ENCODE data around the gene PTHLH. TPM values are rescaled to one million over a fixed set of nuclear protein-coding genes. Genes with fewer than 3 reads are reported as not detected.

Gene PTHLH
- total and polyA plus RNA-seq, 10 of the 15 experiments (the other 5 are each of a cell fraction or from before 2014, with no cell fraction given): 0.08 to 0.12 TPM; not detected in 8

DNA sequence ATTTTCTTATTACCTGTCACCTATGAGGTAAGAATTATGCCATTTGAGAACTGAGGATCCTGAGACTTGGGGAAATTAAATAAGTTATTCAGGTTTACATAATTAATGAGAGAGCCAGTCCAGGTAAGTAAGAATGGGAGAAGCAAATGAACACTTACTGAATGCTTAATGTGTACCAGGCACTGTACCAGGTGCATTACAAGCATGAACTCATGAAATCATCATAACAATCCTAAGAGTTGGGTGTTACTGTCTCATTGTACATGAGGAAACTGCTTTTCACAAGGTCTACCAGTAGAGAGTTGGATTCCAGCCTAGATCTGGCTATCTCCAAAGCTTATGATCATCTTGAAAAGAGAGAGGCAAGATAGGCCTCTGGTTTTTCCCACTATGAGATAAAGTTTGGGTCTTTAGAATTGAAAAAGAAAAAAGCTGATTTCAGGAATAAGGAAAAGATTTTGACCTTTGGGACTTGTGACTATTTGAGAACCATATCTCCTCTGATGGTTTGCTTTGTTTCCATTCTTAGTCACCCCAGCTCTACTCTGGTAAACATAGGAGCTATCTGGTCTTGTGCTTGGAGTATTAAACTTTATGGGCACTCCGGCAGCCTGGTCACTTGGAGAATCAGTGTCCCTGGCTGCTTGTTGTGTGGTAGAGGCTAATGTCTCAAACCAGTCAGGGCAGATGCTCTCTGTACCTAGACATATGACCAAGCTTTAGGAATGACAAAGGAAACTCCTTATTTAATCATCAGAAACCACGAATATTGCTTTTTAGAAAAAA lies 48.0 kb downstream of the PTHLH start:
- H4K20me1 ChIP-seq (ENCODE audit: control insufficient read depth, insufficient read depth): no peaks in the 10 kb centered on the region
- no peaks in the 10 kb centered on the region for H3K36me3 ChIP-seq (ENCODE audit: control insufficient read depth in 2 of 2, insufficient read depth in 2 of 2, low read length in 1 of 2)
- ChIA-PET RAD21 (ENCODE audit: unreplicated experiment) (no interaction called here), POLR2A (no interaction called here), SMC1A (ENCODE audit: uncharacterized antibody, unreplicated experiment) (interaction anchor here (1.2 kb wide), 1 partner anchor 11 kb away, joined by 3 read pairs; no protein-coding TSS in a partner anchor), CTCF (interaction anchor here (0.7 to 1.1 kb wide), 2 partner anchors 16 to 251 kb away, joined by 3 read pairs; no protein-coding TSS in a partner anchor)
- no peak overlapping the region for H3K27ac ChIP-seq (ENCODE audit: control insufficient read depth, insufficient read depth)
- no peak for ATAC-seq
- DNase-seq (ENCODE audit: low read depth, low spot score): no peak
- intact Hi-C loops (cut with micrococcal nuclease; ENCODE audit: unreplicated experiment): no loop called here
- H3K27me3 ChIP-seq (replicated peaks in 1 of 2; ENCODE audit: control insufficient read depth in 2 of 2, insufficient read depth in 2 of 2, low read length in 1 of 2): no peaks in the 10 kb centered on the region
- no TSS peak for BruUV-seq (replicated peaks)
- H2AFZ ChIP-seq (ENCODE audit: control insufficient read depth, low read depth, low read length): no peak overlapping the region
- H3K4me2 ChIP-seq (ENCODE audit: control insufficient read depth, insufficient read depth): no peak overlapping the region
- in situ Hi-C loops (cut with MboI): no loop called here
- WGBS (ENCODE audit: insufficient coverage, insufficient replicate concordance, low lambda C conversion rate, missing lambda C conversion rate): 48% methylated on average over 2 of the region's 2 CpGs
- H3K4me3 ChIP-seq: no peak overlapping the region
- H3K9me3 ChIP-seq (replicated peaks; ENCODE audit: control insufficient read depth, insufficient read depth, low read length): no peaks in the 10 kb centered on the region
- no peaks in the 10 kb centered on the region for H3K79me2 ChIP-seq (ENCODE audit: control insufficient read depth, insufficient read depth, low read length)
- FAIRE-seq: no peak
- H3K9ac ChIP-seq (ENCODE audit: control insufficient read depth, insufficient read depth, low read length): no peak overlapping the region
- TF ChIP-seq RUNX3 (IDR thresholded peaks at IDR 0.05; ENCODE audit: low read length): no peak
- TF ChIP-seq EED (IDR thresholded peaks at IDR 0.05; ENCODE audit: low read depth): no peak
- TF ChIP-seq, protein P1, sequence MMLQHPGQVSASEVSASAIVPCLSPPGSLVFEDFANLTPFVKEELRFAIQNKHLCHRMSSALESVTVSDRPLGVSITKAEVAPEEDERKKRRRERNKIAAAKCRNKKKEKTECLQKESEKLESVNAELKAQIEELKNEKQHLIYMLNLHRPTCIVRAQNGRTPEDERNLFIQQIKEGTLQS (IDR thresholded peaks at IDR 0.05; ENCODE audit: borderline replicate concordance, extremely low read depth, low read depth, low read length): no peak
- no peak for TF ChIP-seq FOS (IDR thresholded peaks at IDR 0.05; ENCODE audit: borderline replicate concordance, extremely low read depth, insufficient read length)
- TF ChIP-seq TBL1XR1 (IDR thresholded peaks at IDR 0.05; ENCODE audit: low read depth, low read length): no peak
- TF ChIP-seq BACH1 (IDR thresholded peaks at IDR 0.05; ENCODE audit: borderline replicate concordance): no peak
- TF ChIP-seq, protein P2, sequence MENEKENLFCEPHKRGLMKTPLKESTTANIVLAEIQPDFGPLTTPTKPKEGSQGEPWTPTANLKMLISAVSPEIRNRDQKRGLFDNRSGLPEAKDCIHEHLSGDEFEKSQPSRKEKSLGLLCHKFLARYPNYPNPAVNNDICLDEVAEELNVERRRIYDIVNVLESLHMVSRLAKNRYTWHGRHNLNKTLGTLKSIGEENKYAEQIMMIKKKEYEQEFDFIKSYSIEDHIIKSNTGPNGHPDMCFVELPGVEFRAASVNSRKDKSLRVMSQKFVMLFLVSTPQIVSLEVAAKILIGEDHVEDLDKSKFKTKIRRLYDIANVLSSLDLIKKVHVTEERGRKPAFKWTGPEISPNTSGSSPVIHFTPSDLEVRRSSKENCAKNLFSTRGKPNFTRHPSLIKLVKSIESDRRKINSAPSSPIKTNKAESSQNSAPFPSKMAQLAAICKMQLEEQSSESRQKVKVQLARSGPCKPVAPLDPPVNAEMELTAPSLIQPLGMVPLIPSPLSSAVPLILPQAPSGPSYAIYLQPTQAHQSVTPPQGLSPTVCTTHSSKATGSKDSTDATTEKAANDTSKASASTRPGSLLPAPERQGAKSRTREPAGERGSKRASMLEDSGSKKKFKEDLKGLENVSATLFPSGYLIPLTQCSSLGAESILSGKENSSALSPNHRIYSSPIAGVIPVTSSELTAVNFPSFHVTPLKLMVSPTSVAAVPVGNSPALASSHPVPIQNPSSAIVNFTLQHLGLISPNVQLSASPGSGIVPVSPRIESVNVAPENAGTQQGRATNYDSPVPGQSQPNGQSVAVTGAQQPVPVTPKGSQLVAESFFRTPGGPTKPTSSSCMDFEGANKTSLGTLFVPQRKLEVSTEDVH (IDR thresholded peaks at IDR 0.05; ENCODE audit: low read depth, partially characterized antibody): no peak
- TF ChIP-seq, protein P3, sequence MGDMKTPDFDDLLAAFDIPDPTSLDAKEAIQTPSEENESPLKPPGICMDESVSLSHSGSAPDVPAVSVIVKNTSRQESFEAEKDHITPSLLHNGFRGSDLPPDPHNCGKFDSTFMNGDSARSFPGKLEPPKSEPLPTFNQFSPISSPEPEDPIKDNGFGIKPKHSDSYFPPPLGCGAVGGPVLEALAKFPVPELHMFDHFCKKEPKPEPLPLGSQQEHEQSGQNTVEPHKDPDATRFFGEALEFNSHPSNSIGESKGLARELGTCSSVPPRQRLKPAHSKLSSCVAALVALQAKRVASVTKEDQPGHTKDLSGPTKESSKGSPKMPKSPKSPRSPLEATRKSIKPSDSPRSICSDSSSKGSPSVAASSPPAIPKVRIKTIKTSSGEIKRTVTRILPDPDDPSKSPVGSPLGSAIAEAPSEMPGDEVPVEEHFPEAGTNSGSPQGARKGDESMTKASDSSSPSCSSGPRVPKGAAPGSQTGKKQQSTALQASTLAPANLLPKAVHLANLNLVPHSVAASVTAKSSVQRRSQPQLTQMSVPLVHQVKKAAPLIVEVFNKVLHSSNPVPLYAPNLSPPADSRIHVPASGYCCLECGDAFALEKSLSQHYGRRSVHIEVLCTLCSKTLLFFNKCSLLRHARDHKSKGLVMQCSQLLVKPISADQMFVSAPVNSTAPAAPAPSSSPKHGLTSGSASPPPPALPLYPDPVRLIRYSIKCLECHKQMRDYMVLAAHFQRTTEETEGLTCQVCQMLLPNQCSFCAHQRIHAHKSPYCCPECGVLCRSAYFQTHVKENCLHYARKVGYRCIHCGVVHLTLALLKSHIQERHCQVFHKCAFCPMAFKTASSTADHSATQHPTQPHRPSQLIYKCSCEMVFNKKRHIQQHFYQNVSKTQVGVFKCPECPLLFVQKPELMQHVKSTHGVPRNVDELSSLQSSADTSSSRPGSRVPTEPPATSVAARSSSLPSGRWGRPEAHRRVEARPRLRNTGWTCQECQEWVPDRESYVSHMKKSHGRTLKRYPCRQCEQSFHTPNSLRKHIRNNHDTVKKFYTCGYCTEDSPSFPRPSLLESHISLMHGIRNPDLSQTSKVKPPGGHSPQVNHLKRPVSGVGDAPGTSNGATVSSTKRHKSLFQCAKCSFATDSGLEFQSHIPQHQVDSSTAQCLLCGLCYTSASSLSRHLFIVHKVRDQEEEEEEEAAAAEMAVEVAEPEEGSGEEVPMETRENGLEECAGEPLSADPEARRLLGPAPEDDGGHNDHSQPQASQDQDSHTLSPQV (IDR thresholded peaks at IDR 0.05): no peak
- TF ChIP-seq SREBF1 (IDR thresholded peaks at IDR 0.05; ENCODE audit: low read length): no peak
- TF ChIP-seq SUZ12 (IDR thresholded peaks at IDR 0.05; ENCODE audit: unreplicated experiment): no peak
- no peak for TF ChIP-seq EP300 (IDR thresholded peaks at IDR 0.05; ENCODE audit: borderline replicate concordance in 1 of 2, control insufficient read depth in 1 of 2, low read depth in 2 of 2, low read length in 2 of 2)
- no peak for TF ChIP-seq TCF12 (IDR thresholded peaks at IDR 0.05; ENCODE audit: low read depth, low read length)
- no peak for TF ChIP-seq TARDBP (IDR thresholded peaks at IDR 0.05; ENCODE audit: borderline replicate concordance)
- H3K4me1 ChIP-seq (ENCODE audit: control insufficient read depth, insufficient read depth, low read length): peaks cover 3% of the 10 kb centered on the region; the same call in 1 of the 2 replicates

Measured in GM12878 (cell line).